GM21576 (cell line): ENCODE results near the gene RTN4.
A peak's percentile ranks its signal among the peaks of the same experiment; 100 is the strongest.
"Not testable (repeated sequence)": the region's sequence is repeated elsewhere in the genome, so short reads cannot be mapped to it uniquely, and the experiment has no call there.

Source experiments
- ATAC-seq: cut with Tn5 transposase; IDR thresholded peaks from one replicate; pipeline ENCODE4 v1.9.1; 2021; ENCODE audit warnings: mild to moderate bottlenecking, moderate library complexity; ENCODE audit not compliant: unreplicated experiment

RTN4 gene

DNA sequence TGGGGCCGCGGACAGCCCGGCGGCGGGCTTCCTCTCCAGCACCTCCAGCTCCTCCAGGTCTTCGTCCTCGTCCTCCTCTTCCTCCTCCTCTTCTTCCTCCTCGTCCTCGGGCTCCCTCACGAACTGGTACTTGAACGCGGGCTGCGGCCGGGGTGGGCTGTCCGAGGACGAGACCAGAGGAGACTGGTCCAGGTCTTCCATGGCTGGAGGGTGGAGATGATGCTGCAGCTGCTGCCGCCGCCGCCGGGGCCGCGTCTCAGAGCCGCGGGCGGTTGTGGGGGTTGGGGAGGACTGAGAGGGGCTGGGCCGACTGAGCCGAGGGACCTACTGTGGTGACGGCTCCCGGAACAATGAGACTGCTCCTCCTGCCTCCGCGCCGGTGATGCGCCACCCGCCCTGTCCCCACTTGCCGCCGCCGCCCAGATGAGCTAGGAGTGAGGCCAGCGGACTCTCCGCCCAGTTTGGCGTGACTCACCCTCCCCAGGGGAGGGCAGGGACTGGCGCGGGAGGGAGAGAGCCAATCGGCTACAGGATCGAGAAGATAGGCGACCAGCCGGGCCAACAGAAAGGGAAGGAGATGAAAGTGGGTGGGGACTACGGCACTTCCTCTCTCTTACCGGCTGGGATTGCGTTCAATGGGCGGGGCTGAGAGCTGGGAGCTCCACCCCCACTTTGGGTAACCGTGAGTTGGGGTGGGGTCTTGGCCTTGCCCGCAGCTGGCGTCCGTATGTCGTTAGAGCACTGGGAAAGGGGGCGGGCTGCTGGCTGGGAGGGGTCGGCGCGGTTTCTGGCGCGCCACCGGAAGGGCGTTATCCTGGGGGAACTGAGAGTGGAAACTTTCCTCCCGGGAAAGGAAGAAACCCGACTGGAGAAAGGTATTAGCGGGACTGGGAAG is at the start of gene RTN4:
Gene RTN4, minus strand, starts transcription at position 352 of the 895 bp plus-strand sequence. Its CDS starts 151 bp downstream, at position 201.
- peak; percentile 84 for ATAC-seq

GRCh38 chr2:55099493-55099877 is 49.2 kb upstream of the RTN4 start:
- ATAC-seq = no peak

- no peak for ATAC-seq
These were observed 47.5 kb upstream of the RTN4 start for GRCh38 chr2:55097461-55098410.

DNA sequence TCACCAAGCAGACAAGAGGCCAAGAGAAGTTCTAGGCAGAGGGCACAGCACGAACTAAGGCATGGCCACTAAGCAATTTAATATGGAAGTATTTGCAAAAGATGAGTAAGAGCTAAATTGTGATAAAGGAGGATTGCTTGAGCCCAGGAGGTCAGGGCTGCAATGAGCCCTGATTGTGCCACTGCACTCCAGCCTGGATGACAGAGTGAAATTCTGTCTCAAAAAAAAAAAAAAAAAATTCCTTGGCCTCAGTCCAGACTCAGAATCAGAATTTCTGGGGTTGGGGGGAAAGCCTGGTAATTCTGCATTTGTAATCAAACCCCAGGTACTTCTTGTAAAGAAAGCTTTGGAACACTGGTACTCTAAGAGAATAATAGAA is 46.8 kb upstream of the RTN4 start:
- no peak for ATAC-seq

GRCh38 chr2:55096586-55096985 is 46.3 kb upstream of the RTN4 start:
- no peak for ATAC-seq

- no peak for ATAC-seq
These were observed 43.1 kb upstream of the RTN4 start for GRCh38 chr2:55093381-55093780.

- no peak for ATAC-seq
These were observed 42.2 kb upstream of the RTN4 start for GRCh38 chr2:55092439-55092838.

DNA sequence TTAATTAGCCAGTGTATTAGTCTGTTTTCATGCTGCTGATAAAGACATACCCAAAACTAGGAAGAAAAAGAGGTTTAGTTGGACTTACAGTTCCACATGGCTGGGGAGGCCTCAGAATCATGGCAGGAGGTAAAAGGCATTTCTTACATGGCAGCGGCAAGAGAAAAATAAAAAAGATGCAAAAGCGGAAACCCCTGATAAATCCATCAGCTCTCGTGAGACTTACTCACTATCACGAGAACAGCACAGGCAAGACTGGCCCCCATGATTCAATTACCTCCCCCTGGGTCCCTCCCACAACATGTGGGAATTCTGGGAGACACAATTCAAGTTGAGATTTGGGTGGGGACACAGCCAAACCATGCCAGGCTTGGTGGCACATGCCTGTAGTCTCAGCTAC is 41.4 kb upstream of the RTN4 start:
- not testable (repeated sequence) for ATAC-seq

GRCh38 chr2:55090702-55091101 is 40.5 kb upstream of the RTN4 start:
- ATAC-seq = no peak

DNA sequence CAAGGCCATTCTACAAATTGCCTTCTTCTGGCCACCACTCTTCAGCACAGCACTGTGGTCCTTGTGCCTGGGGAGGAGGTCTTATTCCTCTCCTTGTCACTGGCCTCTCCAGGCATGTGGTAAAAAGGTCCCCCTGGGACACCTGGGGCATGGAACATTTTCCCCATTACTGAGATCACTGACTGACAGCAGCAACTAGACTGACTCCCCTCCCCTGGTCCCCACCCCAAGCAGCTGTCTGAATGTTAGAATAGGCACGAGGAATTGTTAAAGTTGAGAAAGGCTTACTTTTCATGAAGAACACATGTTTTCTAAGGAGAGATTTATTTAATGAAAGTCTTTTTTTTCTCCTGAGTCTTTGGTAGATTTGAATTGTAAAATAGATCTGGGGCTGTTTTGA is 39.5 kb upstream of the RTN4 start:
- no peak for ATAC-seq

- ATAC-seq = no peak
These were observed 38.1 kb upstream of the RTN4 start for GRCh38 chr2:55088400-55088799.

DNA sequence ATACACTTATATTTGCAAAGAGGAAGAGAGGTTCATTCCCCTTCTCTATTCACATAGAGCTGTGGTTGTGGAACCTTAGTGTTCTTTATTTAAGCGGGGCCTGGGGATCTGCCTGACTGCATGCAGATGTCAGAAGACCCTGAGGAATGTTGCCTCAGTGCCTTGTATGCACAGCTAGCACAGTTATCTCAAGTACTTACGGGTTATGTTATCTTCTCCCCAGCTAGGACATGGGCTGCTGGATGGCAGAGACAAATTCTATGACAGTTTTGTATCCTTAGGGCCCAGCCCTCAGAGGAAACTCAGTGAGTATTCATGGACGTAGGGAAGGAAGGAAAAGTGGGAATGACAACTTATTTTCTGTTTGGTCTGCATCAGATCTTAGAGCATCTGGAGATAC is 37.7 kb upstream of the RTN4 start:
- no peak for ATAC-seq

DNA sequence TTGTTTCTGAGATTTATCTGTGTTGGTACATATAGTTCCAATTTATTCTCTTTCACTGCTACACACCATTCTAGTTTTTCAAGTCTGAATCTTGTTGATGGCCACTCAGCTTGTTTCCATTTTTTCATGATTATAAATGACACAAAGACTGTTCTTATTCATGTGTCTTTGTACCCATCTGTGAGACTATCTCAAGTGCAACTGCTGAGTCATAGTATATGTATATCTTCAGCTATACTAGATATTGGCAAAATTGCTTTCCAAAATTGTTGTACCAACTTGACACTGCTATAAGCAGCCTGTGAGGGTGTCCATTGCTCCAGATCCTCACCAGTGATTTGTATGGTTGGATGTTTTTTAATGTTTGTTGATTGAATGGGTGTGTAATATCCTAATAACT is 37.2 kb upstream of the RTN4 start:
- ATAC-seq = no peak

- no peak for ATAC-seq
These were observed 35.1 kb upstream of the RTN4 start for GRCh38 chr2:55085113-55086040.

- no peak for ATAC-seq
These were observed 34.4 kb upstream of the RTN4 start for GRCh38 chr2:55084641-55085040.

- ATAC-seq = no peak
These were observed 30.0 kb upstream of the RTN4 start for GRCh38 chr2:55080204-55080738.

- no peak for ATAC-seq
These were observed 28.7 kb upstream of the RTN4 start for GRCh38 chr2:55078956-55079355.

DNA sequence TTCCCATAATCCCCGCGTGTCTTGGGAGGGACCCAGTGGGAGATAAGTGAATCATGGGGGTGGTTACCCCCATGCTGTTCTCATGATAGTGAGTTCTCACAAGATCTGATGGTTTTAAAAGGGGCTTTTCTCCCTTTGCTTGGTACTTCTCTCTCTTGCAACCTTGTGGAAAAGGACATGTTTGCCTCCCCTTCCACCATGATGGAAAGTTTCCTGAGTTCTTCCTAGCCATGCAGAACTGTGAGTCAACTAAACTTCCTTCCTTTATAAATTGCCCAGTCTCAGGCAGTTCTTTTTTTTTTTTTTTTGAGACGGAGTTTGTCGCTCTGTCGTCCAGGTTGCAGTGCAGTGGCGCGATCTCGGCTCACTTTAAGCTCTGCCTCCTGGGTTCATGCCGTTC is 26.5 kb upstream of the RTN4 start:
- ATAC-seq = no peak

DNA sequence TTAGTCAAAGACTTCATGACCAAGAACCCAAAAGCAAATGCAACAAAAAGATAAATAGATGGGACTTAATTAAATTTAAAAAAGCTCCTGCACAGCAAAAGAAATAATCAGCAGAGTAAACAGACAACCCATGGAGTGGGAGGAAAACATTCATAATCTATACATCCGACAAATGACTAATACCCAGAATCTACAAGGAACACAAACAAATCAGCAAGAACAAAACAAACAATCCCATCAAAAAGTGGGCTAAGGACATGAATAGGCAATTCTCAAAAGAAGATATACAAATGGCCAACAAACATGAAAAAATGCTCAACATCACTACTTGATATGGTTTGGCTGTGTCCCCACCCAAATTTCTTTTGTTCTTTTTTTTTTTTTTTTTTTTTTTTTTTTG is 25.8 kb upstream of the RTN4 start:
- ATAC-seq = not testable (repeated sequence)
